Measurements from ENCODE around the gene PRSS8. TPM values are rescaled to one million over a fixed set of nuclear protein-coding genes. Genes with fewer than 3 reads are reported as not detected.

The PRSS8 gene
- total RNA-seq, 1 donor from 2014 or later = not detected

- H3K4me3 Mint-ChIP-seq = no peak overlapping the region
- DNase-seq (ENCODE audit: low read depth, low spot score) = no peak
- H3K9me3 Mint-ChIP-seq = no peaks in the 10 kb centered on the region
- no peaks in the 10 kb centered on the region for H3K36me3 Mint-ChIP-seq (ENCODE audit: low read depth)
- TF ChIP-seq, protein P1, sequence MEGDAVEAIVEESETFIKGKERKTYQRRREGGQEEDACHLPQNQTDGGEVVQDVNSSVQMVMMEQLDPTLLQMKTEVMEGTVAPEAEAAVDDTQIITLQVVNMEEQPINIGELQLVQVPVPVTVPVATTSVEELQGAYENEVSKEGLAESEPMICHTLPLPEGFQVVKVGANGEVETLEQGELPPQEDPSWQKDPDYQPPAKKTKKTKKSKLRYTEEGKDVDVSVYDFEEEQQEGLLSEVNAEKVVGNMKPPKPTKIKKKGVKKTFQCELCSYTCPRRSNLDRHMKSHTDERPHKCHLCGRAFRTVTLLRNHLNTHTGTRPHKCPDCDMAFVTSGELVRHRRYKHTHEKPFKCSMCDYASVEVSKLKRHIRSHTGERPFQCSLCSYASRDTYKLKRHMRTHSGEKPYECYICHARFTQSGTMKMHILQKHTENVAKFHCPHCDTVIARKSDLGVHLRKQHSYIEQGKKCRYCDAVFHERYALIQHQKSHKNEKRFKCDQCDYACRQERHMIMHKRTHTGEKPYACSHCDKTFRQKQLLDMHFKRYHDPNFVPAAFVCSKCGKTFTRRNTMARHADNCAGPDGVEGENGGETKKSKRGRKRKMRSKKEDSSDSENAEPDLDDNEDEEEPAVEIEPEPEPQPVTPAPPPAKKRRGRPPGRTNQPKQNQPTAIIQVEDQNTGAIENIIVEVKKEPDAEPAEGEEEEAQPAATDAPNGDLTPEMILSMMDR (conservative IDR thresholded peaks at IDR 0.05) = no peak
- H3K27ac Mint-ChIP-seq (ENCODE audit: unreplicated experiment) = no peak overlapping the region
- H3K4me1 Mint-ChIP-seq = peaks cover 21% of the 10 kb centered on the region
- peaks cover 12% of the 10 kb centered on the region for H3K27me3 Mint-ChIP-seq (ENCODE audit: low read depth)
These were observed 4.1 kb downstream of the PRSS8 start for GRCh38 chr16:31131416-31131815.

- DNase-seq (ENCODE audit: low read depth, low spot score) = no peak
- Mint-ChIP-seq H3K9me3 (no peaks in the 10 kb centered on the region), H3K4me1 (peaks cover 17% of the 10 kb centered on the region), H3K36me3 (ENCODE audit: low read depth) (no peaks in the 10 kb centered on the region), H3K27me3 (ENCODE audit: low read depth) (peaks cover 8% of the 10 kb centered on the region), H3K27ac (ENCODE audit: unreplicated experiment) (no peak overlapping the region), H3K4me3 (no peak overlapping the region)
- TF ChIP-seq, protein P1 (conservative IDR thresholded peaks at IDR 0.05) = no peak
These were observed 4.6 kb downstream of the PRSS8 start for GRCh38 chr16:31130899-31131298.

DNA sequence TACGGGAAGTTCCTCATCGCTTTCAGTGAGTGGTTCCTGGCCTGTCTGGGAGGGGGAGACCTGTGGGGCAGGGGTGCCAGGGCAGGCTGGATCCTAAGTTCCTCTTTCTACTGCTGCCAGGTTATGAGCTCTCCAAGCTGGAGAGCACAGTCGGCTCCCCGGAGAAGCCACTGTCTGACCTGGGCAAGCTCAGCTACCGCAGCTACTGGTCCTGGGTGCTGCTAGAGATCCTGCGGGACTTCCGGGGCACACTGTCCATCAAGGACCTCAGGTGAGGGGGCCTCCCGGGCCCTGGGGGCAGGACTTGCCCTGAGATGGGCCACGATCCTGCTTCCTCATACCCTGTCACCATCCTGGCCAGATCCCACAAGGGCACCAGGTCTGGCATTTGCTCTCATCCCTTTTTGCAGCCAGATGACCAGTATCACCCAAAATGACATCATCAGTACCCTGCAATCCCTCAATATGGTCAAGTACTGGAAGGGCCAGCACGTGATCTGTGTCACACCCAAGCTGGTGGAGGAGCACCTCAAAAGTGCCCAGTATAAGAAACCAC is 5.1 kb downstream of the PRSS8 start:
- Mint-ChIP-seq H3K9me3 (no peaks in the 10 kb centered on the region), H3K36me3 (ENCODE audit: low read depth) (no peaks in the 10 kb centered on the region), H3K27ac (ENCODE audit: unreplicated experiment) (no peak overlapping the region), H3K27me3 (ENCODE audit: low read depth) (peaks cover 5% of the 10 kb centered on the region), H3K4me3 (no peak overlapping the region), H3K4me1 (peaks cover 14% of the 10 kb centered on the region)
- TF ChIP-seq, protein P1 (conservative IDR thresholded peaks at IDR 0.05) = no peak
- no peak for DNase-seq (ENCODE audit: low read depth, low spot score)

GRCh38 chr16:31129568-31130335 is 5.8 kb downstream of the PRSS8 start:
- Mint-ChIP-seq H3K4me1 (peaks cover 14% of the 10 kb centered on the region), H3K4me3 (no peak overlapping the region), H3K27ac (ENCODE audit: unreplicated experiment) (no peak overlapping the region), H3K36me3 (ENCODE audit: low read depth) (no peaks in the 10 kb centered on the region), H3K27me3 (ENCODE audit: low read depth) (peaks cover 5% of the 10 kb centered on the region), H3K9me3 (no peaks in the 10 kb centered on the region)
- TF ChIP-seq, protein P1 (conservative IDR thresholded peaks at IDR 0.05) = no peak
- no peak for DNase-seq (ENCODE audit: low read depth, low spot score)

DNA sequence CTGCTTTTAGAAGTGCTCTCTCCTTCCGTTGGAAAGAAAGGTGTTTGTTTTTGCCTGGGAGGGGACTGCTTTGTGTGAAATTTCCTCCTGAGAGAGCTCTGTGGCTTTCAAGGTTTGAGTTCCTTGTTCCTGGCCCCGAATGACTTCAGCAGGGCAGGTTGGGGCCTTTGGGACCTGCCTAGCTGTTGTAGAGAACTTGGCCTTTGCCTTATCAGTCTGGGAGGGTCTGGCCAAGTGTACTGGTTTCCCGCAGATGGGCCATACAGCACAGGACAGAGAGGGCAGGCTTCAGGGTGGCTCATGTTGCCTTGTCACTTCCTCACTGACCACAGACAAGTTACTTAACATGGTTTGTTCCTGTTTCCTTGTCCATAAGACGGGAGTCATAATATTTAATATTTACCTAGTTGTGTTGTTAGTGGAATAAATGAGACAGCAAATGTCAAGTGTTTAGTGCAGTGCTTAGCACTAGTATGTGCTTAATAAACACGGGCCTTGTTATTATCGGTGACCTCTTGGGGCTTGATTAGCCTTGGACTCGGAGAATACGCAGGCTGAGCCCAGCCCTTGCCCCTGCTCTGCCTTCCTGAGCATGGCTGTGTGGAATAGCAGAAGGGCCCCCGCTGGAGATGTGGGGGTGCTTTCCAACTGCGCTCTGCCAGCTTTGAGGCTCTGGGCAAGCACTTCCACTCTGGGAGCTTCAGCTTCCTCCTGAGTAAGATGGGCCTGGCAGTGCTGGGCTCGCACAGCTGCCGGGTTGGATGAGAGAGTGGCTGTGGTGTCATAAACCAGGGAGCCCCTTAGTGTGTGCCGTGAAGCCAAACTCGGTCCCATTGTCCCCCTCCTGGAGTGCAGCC is 6.6 kb downstream of the PRSS8 start:
- no peak for DNase-seq (ENCODE audit: low read depth, low spot score)
- Mint-ChIP-seq H3K27me3 (ENCODE audit: low read depth) (peaks cover under 1% of the 10 kb centered on the region), H3K4me3 (no peak overlapping the region), H3K9me3 (no peaks in the 10 kb centered on the region), H3K36me3 (ENCODE audit: low read depth) (no peaks in the 10 kb centered on the region), H3K4me1 (peaks cover 6% of the 10 kb centered on the region), H3K27ac (ENCODE audit: unreplicated experiment) (no peak overlapping the region)
- TF ChIP-seq, protein P1 (conservative IDR thresholded peaks at IDR 0.05) = no peak
